HG03354 (cell line): ENCODE results near the gene GTF2A1.
"Not testable (repeated sequence)": the region's sequence is repeated elsewhere in the genome, so short reads cannot be mapped to it uniquely, and the experiment has no call there.

ENCODE experiments used
- ATAC-seq: cut with Tn5 transposase; IDR thresholded peaks from one replicate; pipeline ENCODE4 v1.9.1; 2021; ENCODE audit warnings: mild to moderate bottlenecking; ENCODE audit not compliant: unreplicated experiment, poor library complexity, severe bottlenecking

The GTF2A1 gene

GRCh38 chr14:81234278-81234677, 13.5 kb upstream of the GTF2A1 start:
- ATAC-seq, result no peak

GRCh38 chr14:81233615-81234014, 12.9 kb upstream of the GTF2A1 start:
- no peak for ATAC-seq

GRCh38 chr14:81231540-81231939, 10.8 kb upstream of the GTF2A1 start:
- no peak for ATAC-seq

- ATAC-seq, result no peak
These were observed 3.5 kb upstream of the GTF2A1 start for GRCh38 chr14:81224222-81224621.

- ATAC-seq, result not testable (repeated sequence)
These were observed 3.0 kb upstream of the GTF2A1 start for GRCh38 chr14:81223788-81224187.

GRCh38 chr14:81222691-81223090, 1.9 kb upstream of the GTF2A1 start:
- ATAC-seq, result no peak

- ATAC-seq, result no peak
These were observed 1.4 kb upstream of the GTF2A1 start for GRCh38 chr14:81222126-81222525.

GRCh38 chr14:81221579-81222102, 882 bp upstream of the GTF2A1 start:
- no peak for ATAC-seq

- ATAC-seq, result no peak
These were observed 254 bp downstream of the GTF2A1 start for GRCh38 chr14:81220580-81220829.

- peak; percentile 12 for ATAC-seq
These were observed 790 bp downstream of the GTF2A1 start for GRCh38 chr14:81219759-81220579.

- ATAC-seq, result peak; percentile 55
These were observed 1.5 kb downstream of the GTF2A1 start for GRCh38 chr14:81219210-81219758.

- ATAC-seq, result peak; percentile 91
These were observed 8.9 kb downstream of the GTF2A1 start for GRCh38 chr14:81211844-81212243.

GRCh38 chr14:81209167-81209836, 11.5 kb downstream of the GTF2A1 start:
- ATAC-seq, result peak; percentile 39

GRCh38 chr14:81208489-81208888, 12.3 kb downstream of the GTF2A1 start:
- no peak for ATAC-seq

- ATAC-seq, result no peak
These were observed 14.6 kb downstream of the GTF2A1 start for GRCh38 chr14:81206115-81206514.

- no peak for ATAC-seq
These were observed 15.1 kb downstream of the GTF2A1 start for GRCh38 chr14:81205639-81206038.

GRCh38 chr14:81200054-81200453, 20.7 kb downstream of the GTF2A1 start:
- no peak for ATAC-seq

- ATAC-seq, result no peak
These were observed 21.7 kb downstream of the GTF2A1 start for GRCh38 chr14:81199084-81199483.

- ATAC-seq, result no peak
These were observed 22.1 kb downstream of the GTF2A1 start for GRCh38 chr14:81198651-81199050.

- peak; percentile 67 for ATAC-seq
These were observed 26.7 kb downstream of the GTF2A1 start for GRCh38 chr14:81193924-81194633.
